Thoracic aorta (tissue), 2 donors: ENCODE data around the gene ATG10. TPM values are rescaled to one million over a fixed set of nuclear protein-coding genes. Genes with fewer than 3 reads are reported as not detected.

Source experiments
- ATAC-seq: fragments of 150-250 bp; one replicate; pipeline ENCODE4 v1.8.0; 2017; ENCODE audit warnings: low read depth; ENCODE audit not compliant: insufficient number of reproducible peaks, low FRiP score
- DNase-seq: peaks from one replicate; pipeline ENCODE4 v3.0.0-alpha.2; 2020; ENCODE audit warnings: low spot score
- H3K27ac ChIP-seq, 2 donors: fragments of 200-600 bp; sonication (generic); 1 replicate in 1 of 2; 2 replicates in 1 of 2; pipeline ENCODE4 v1.5.1; 2016; ENCODE audit warnings: mild to moderate bottlenecking in 2 of 2, moderate library complexity in 2 of 2
- H3K27me3 ChIP-seq: fragments of 200-600 bp; sonication (generic); replicated peaks from 2 replicates; pipeline ENCODE4 v1.6.0; 2016; ENCODE audit warnings: mild to moderate bottlenecking; ENCODE audit not compliant: insufficient read depth
- H3K36me3 ChIP-seq: fragments of 200-600 bp; sonication (generic); one replicate; pipeline ENCODE4 v1.5.1; 2016
- H3K4me1 ChIP-seq, 2 donors: fragments of 200-600 bp; sonication (generic); 1 replicate in 1 of 2; 2 replicates in 1 of 2; pipeline versions ENCODE4 v1.5.1 to v1.6.0; 2016; ENCODE audit warnings: low read depth in 2 of 2, mild to moderate bottlenecking in 1 of 2; ENCODE audit not compliant: control insufficient read depth in 1 of 2
- H3K4me3 ChIP-seq: fragments of 200-600 bp; sonication (generic); 2 replicates; pipeline ENCODE4 v1.5.1; 2016; ENCODE audit warnings: mild to moderate bottlenecking
- H3K9me3 ChIP-seq: fragments of 200-600 bp; sonication (generic); 2 replicates; pipeline ENCODE4 v1.5.1; 2016
- CTCF ChIP-seq: fragments of 200-600 bp; sonication (generic); IDR thresholded peaks from one replicate; pipeline ENCODE4 v1.5.1; 2019; ENCODE audit warnings: antibody characterized with exemption
- total RNA-seq, 2 donors: library from RNA; depleted of rRNA; stranded (reverse); fragments of >200 nt; gene quantifications; one replicate each; pipeline versions ENCODE4 v1.1.0 to v1.2.3, GENCODE V29; 2016

ATG10 gene
- total RNA-seq, 2 donors from 2014 or later: 5.7 to 9.9 TPM

GRCh38 chr5:81969226-81969625, 2.6 kb upstream of the ATG10 start:
- Histone ChIP-seq H3K9me3 (no peaks in the 10 kb centered on the region), H3K27me3 (no peaks in the 10 kb centered on the region), H3K4me1 (peaks cover 0 to 6% of the 10 kb centered on the region in 2 donors), H3K36me3 (no peaks in the 10 kb centered on the region), H3K4me3 (no peak overlapping the region), H3K27ac (no peak overlapping the region)
- ATAC-seq (no peak), DNase-seq (no peak)
- no peak for TF ChIP-seq CTCF

GRCh38 chr5:81969912-81970311, 1.9 kb upstream of the ATG10 start:
- peaks cover 0 to 6% of the 10 kb centered on the region in 2 donors for H3K4me1 ChIP-seq
- no peak for TF ChIP-seq CTCF
- no peaks in the 10 kb centered on the region for H3K9me3 ChIP-seq
- no peaks in the 10 kb centered on the region for H3K27me3 ChIP-seq
- no peaks in the 10 kb centered on the region for H3K36me3 ChIP-seq
- no peak overlapping the region for H3K4me3 ChIP-seq
- ATAC-seq (no peak), DNase-seq (no peak)
- no peak overlapping the region for H3K27ac ChIP-seq

GRCh38 chr5:81971111-81971711, 612 bp upstream of the ATG10 start:
- no peak for ATAC-seq

GRCh38 chr5:81972492-81972783, 615 bp downstream of the ATG10 start:
- no peak for TF ChIP-seq CTCF
- no peaks in the 10 kb centered on the region for H3K36me3 ChIP-seq
- H3K27me3 ChIP-seq: no peaks in the 10 kb centered on the region
- peaks cover 0 to 6% of the 10 kb centered on the region in 2 donors for H3K4me1 ChIP-seq
- H3K27ac ChIP-seq: peak overlapping the region; percentile 93 to 96
- ATAC-seq (no peak), DNase-seq (no peak)
- H3K9me3 ChIP-seq: no peaks in the 10 kb centered on the region
- peak overlapping the region; percentile 92 for H3K4me3 ChIP-seq

More at GRCh38 chr5:81971111-81971711, 612 bp upstream of the ATG10 start:
- DNase-seq: no peak
- Histone ChIP-seq H3K4me3 (peak overlapping the region; percentile 92), H3K36me3 (no peaks in the 10 kb centered on the region), H3K27ac (peak overlapping the region; percentile 93 to 96), H3K9me3 (no peaks in the 10 kb centered on the region), H3K4me1 (peaks cover 0 to 6% of the 10 kb centered on the region in 2 donors), H3K27me3 (no peaks in the 10 kb centered on the region)
- no peak for TF ChIP-seq CTCF

GRCh38 chr5:81980160-81980559, 8.3 kb downstream of the ATG10 start:
- no peak for TF ChIP-seq CTCF
- ATAC-seq: no peak

More at GRCh38 chr5:81980160-81980559, 8.3 kb downstream of the ATG10 start:
- Histone ChIP-seq H3K4me1 (no peaks in the 10 kb centered on the region), H3K9me3 (no peaks in the 10 kb centered on the region), H3K4me3 (no peak overlapping the region), H3K27me3 (no peaks in the 10 kb centered on the region), H3K27ac (no peak overlapping the region), H3K36me3 (no peaks in the 10 kb centered on the region)
- DNase-seq: no peak
